WTC11 (cell line): Measurements from ENCODE around the gene ROPN1.

Experiments used
- GRHL2 ChIP-seq: fragments of 250-450 bp; sonication (Bioruptor Pico); IDR thresholded peaks from 2 replicates; pipeline ENCODE4 v1.8.0; 2022; ENCODE audit warnings: mild to moderate bottlenecking, moderate library complexity; ENCODE audit not compliant: insufficient replicate concordance, severe bottlenecking
- ZNF138 ChIP-seq: sonication (generic); formaldehyde crosslinking; conservative IDR thresholded peaks from 2 replicates; pipeline ENCODE4 v1.8.1; 2022; ENCODE audit warnings: mild to moderate bottlenecking, moderate library complexity, missing genetic modification reagents
- ZNF281 ChIP-seq: sonication (generic); formaldehyde crosslinking; IDR thresholded peaks from 2 replicates; pipeline ENCODE4 v1.8.0; 2023; ENCODE audit warnings: mild to moderate bottlenecking, missing genetic modification reagents
- TF ChIP-seq, protein P1 (sequence below): fragments of 200-600 bp; IDR thresholded peaks from 2 replicates; pipeline ENCODE4 v1.8.0; 2022; ENCODE audit warnings: antibody characterized with exemption
- TF ChIP-seq, protein P2 (sequence below): fragments of 250-450 bp; sonication (Bioruptor Pico); conservative IDR thresholded peaks from 2 replicates; pipeline ENCODE4 v1.9.0; 2021; ENCODE audit warnings: mild to moderate bottlenecking

DNA sequence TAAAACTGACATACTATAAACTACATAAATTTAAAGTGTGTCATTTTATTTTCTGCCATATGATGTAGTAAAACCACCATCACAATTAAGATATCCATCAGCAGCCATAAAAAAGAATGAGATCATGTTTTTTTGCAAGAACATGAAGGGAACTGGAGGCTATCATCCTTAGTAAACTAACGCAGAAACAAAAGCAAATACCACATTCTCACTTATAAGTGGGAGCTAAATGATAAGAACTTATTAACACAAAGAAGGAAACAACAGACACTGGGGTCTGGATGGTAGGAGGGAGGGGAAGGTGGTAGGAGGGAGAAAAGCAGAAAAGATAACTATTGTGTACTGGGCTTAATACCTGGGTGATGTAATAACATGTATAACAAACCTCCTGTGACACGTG lies 55.5 kb downstream of the ROPN1 start:
- TF ChIP-seq ZNF281 (no peak), GRHL2 (CRISPR knock-in tag) (no peak), ZNF138 (CRISPR knock-in tag) (no peak)
- TF ChIP-seq, protein P1, sequence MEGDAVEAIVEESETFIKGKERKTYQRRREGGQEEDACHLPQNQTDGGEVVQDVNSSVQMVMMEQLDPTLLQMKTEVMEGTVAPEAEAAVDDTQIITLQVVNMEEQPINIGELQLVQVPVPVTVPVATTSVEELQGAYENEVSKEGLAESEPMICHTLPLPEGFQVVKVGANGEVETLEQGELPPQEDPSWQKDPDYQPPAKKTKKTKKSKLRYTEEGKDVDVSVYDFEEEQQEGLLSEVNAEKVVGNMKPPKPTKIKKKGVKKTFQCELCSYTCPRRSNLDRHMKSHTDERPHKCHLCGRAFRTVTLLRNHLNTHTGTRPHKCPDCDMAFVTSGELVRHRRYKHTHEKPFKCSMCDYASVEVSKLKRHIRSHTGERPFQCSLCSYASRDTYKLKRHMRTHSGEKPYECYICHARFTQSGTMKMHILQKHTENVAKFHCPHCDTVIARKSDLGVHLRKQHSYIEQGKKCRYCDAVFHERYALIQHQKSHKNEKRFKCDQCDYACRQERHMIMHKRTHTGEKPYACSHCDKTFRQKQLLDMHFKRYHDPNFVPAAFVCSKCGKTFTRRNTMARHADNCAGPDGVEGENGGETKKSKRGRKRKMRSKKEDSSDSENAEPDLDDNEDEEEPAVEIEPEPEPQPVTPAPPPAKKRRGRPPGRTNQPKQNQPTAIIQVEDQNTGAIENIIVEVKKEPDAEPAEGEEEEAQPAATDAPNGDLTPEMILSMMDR, result no peak
- TF ChIP-seq, protein P2, sequence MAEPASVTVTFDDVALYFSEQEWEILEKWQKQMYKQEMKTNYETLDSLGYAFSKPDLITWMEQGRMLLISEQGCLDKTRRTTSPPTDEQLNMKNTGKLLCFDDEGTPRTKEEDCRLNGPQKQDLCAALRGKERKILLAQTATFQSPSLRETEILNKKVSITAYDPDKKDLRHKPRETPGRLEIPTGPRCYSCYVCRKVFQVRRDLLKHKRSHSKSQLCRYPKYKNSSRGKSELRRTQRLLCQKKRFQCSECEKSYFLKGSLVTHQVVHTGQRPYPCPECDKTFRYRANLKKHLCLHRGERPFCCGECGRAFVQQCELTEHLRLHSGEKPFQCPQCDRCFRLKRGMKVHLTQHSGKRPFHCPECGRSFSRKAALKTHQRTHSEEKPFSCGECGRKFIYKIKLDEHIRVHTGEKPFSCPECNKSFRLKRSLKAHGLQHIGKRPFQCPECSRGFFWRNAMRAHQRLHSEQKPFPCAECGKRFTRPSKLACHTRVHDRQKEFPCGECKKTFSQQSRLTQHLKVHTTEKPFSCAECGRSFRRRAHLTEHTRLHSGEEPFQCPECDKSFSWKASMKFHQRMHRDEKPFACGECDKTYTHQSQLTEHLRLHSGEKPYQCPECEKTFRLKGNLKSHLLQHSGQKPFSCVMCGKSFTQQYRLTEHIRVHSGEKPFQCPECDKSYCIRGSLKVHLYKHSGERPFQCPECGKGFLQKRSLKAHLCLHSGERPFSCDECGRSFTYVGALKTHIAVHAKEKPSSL (CRISPR knock-in tag), result no peak
